IMR-90 (cell line): Measurements from ENCODE around the gene NDUFB2. TPM values are rescaled to one million over a fixed set of nuclear protein-coding genes. Genes with fewer than 3 reads are reported as not detected.
"Not testable (repeated sequence)": the region's sequence is repeated elsewhere in the genome, so short reads cannot be mapped to it uniquely, and the experiment has no call there.

Experiments used
- ATAC-seq: fragments of 200-7000 bp; cut with Tn5 transposase; 2 replicates; pipeline ENCODE4 v1.9.1; 2020; ENCODE audit warnings: low read depth, mild to moderate bottlenecking, moderate library complexity
- BruUV-seq: library from RNA; stranded (reverse); fragments of 400-500 nt; replicated peaks from 2 replicates; lab custom pipeline; 2021; lab: Mats Ljungman, UMichigan
- CTCF ChIA-PET: fragments of 300-600 bp; formaldehyde crosslinking; extraction: SDS; loops from one replicate; lab custom pipeline; 2021; ENCODE audit warnings: antibody characterized with exemption; lab: Yijun Ruan, JAX
- POLR2A ChIA-PET: fragments of 300-600 bp; sonication (Branson Sonifier 250); formaldehyde crosslinking; loops from one replicate; lab custom pipeline; 2022; ENCODE audit warnings: antibody characterized with exemption; ENCODE audit not compliant: unreplicated experiment; lab: Charles Lee
- DNase-seq: peaks from one replicate; pipeline ENCODE4 v3.0.0; 2013
- H2AFZ ChIP-seq: replicated peaks from 2 replicates; pipeline ENCODE3; 2013; ENCODE audit warnings: low read length, mild to moderate bottlenecking; ENCODE audit not compliant: poor library complexity
- H2AK5ac ChIP-seq: 2 replicates; pipeline ENCODE4 v1.6.1; 2013; ENCODE audit warnings: low read depth, low read length, inconsistent platforms
- H2AK9ac ChIP-seq: replicated peaks from 2 replicates; pipeline ENCODE3; 2013; ENCODE audit warnings: mild to moderate bottlenecking, low read depth, low read length, moderate library complexity; ENCODE audit not compliant: poor library complexity
- H2BK120ac ChIP-seq: 2 replicates; pipeline ENCODE4 v1.6.1; 2013; ENCODE audit warnings: low read depth, low read length, inconsistent platforms
- H2BK15ac ChIP-seq: 3 replicates; pipeline ENCODE4 v1.6.1; 2013; ENCODE audit warnings: low read depth, low read length, inconsistent platforms
- H2BK20ac ChIP-seq: 2 replicates; pipeline ENCODE4 v1.6.1; 2013; ENCODE audit warnings: low read depth, mild to moderate bottlenecking, inconsistent platforms, low read length, moderate library complexity
- H2BK5ac ChIP-seq: 2 replicates; pipeline ENCODE4 v1.6.1; 2013; ENCODE audit warnings: mild to moderate bottlenecking, low read depth, low read length, inconsistent platforms; ENCODE audit not compliant: poor library complexity, severe bottlenecking
- H3K14ac ChIP-seq: replicated peaks from 2 replicates; pipeline ENCODE4 v1.6.1; 2013; ENCODE audit warnings: low read depth, low read length, inconsistent platforms
- H3K18ac ChIP-seq: 2 replicates; pipeline ENCODE4 v1.6.1; 2013; ENCODE audit warnings: low read depth, low read length, control low read depth
- H3K23ac ChIP-seq: 2 replicates; pipeline ENCODE4 v1.6.1; 2013; ENCODE audit warnings: low read depth, low read length, inconsistent platforms
- H3K27ac ChIP-seq: 2 replicates; pipeline ENCODE4 v1.5.1; 2013; ENCODE audit warnings: mild to moderate bottlenecking, control low read depth, low read length; ENCODE audit not compliant: insufficient read depth
- H3K27me3 ChIP-seq: 2 replicates; pipeline ENCODE4 v1.6.1; 2013; ENCODE audit warnings: low read length; ENCODE audit not compliant: control insufficient read depth, insufficient read depth
- H3K36me3 ChIP-seq: 2 replicates; pipeline ENCODE4 v1.6.1; 2013; ENCODE audit warnings: low read length, mixed read lengths; ENCODE audit not compliant: control insufficient read depth, insufficient read depth
- H3K4ac ChIP-seq: 2 replicates; pipeline ENCODE4 v1.6.1; 2013; ENCODE audit warnings: low read depth, low read length, inconsistent platforms
- H3K4me1 ChIP-seq: 2 replicates; pipeline ENCODE4 v1.6.1; 2013; ENCODE audit warnings: low read length, mixed read lengths; ENCODE audit not compliant: control insufficient read depth, insufficient read depth
- H3K4me2 ChIP-seq: 2 replicates; pipeline ENCODE4 v1.6.1; 2013; ENCODE audit warnings: low read depth, mild to moderate bottlenecking, control low read depth, low read length, moderate library complexity
- H3K4me3 ChIP-seq: 2 replicates; pipeline ENCODE4 v1.5.1; 2013; ENCODE audit warnings: low read depth, mild to moderate bottlenecking, control low read depth, low read length, moderate library complexity; ENCODE audit not compliant: insufficient read depth
- H3K56ac ChIP-seq: 2 replicates; pipeline ENCODE4 v1.6.1; 2013; ENCODE audit warnings: low read length, inconsistent platforms; ENCODE audit not compliant: insufficient read depth; ENCODE audit errors: extremely low read depth
- H3K79me1 ChIP-seq, 2 experiments: 2 replicates each; pipeline ENCODE4 v1.6.1; 2013; ENCODE audit warnings: low read length in 2 of 2, inconsistent platforms in 1 of 2, low read depth in 1 of 2
- H3K9ac ChIP-seq: 2 replicates; pipeline ENCODE4 v1.6.1; 2013; ENCODE audit warnings: low read depth, low read length, control low read depth
- H3K9me1 ChIP-seq: 2 replicates; pipeline ENCODE4 v1.6.1; 2013; ENCODE audit warnings: low read length, inconsistent platforms; ENCODE audit not compliant: insufficient read depth
- H3K9me3 ChIP-seq: 2 replicates; pipeline ENCODE4 v1.6.1; 2013; ENCODE audit warnings: low read length; ENCODE audit not compliant: control insufficient read depth, insufficient read depth
- H4K20me1 ChIP-seq: 2 replicates; pipeline ENCODE4 v1.6.1; 2013; ENCODE audit warnings: low read length, inconsistent platforms; ENCODE audit not compliant: insufficient read depth
- H4K5ac ChIP-seq: 2 replicates; pipeline ENCODE4 v1.6.1; 2013; ENCODE audit warnings: mild to moderate bottlenecking, low read depth, low read length, control low read depth
- H4K8ac ChIP-seq, 2 experiments: 2 replicates each; pipeline ENCODE4 v1.6.1; 2013; ENCODE audit warnings: low read depth in 2 of 2, low read length in 2 of 2, control low read depth in 1 of 2, inconsistent platforms in 1 of 2
- H4K91ac ChIP-seq: 2 replicates; pipeline ENCODE4 v1.6.1; 2013; ENCODE audit warnings: low read depth, low read length, inconsistent platforms; ENCODE audit not compliant: insufficient read depth
- dilution Hi-C: fragments of 300-500 bp; cut with HindIII; formaldehyde crosslinking; loops from one replicate; pipeline ENCODE4 v1.14.3; 2018; ENCODE audit warnings: low sequenced_read_pairs; ENCODE audit not compliant: unreplicated experiment
- in situ Hi-C: fragments of 300-500 bp; cut with MboI; formaldehyde crosslinking; loops from 3 replicates; pipeline ENCODE4 v1.14.3; 2019; ENCODE audit warnings: low sequenced_read_pairs, inconsistent platforms, mixed read lengths
- intact Hi-C: fragments of 100-400 bp; cut with micrococcal nuclease; formaldehyde crosslinking; loops from 2 replicates; pipeline ENCODE4 v1.10.0; 2022
- polyA plus RNA-seq, 3 experiments: library from polyadenylated mRNA; depleted of rRNA; stranded (reverse); fragments of >200 nt; gene quantifications; 2 replicates each; pipeline ENCODE4 v1.2.3, GENCODE V29; 2012; ENCODE audit warnings: low replicate concordance in 1 of 3
- total RNA-seq: library from RNA; depleted of rRNA; stranded (reverse); fragments of >200 nt; gene quantifications from 2 replicates; pipeline ENCODE4 v1.2.3, GENCODE V29; 2012

The NDUFB2 gene
- total and polyA plus RNA-seq, 2 of the 4 experiments (the other 2 are of a cell fraction) = 81.7 to 143 TPM

DNA sequence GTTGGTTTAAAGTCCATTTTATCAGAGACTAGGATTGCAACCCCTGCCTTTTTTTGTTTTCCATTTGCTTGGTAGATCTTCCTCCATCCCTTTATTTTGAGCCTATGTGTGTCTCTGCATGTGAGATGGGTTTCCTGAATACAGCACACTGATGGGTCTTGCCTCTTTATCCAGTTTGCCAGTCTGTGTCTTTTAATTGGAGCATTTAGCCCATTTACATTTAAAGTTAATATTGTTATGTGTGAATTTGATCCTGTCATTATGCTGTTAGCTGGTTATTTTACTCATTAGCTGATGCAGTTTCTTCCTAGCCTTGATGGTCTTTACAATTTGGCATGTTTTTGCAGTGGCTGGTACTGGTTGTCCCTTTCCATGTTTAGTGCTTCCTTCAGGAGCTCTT is 15.9 kb downstream of the NDUFB2 start:
- CTCF ChIA-PET, H2BK120ac ChIP-seq, H3K27me3 ChIP-seq, ATAC-seq, H3K27ac ChIP-seq, H2BK5ac ChIP-seq, intact Hi-C loops, H3K79me1 ChIP-seq, H4K8ac ChIP-seq, H3K56ac ChIP-seq, H3K14ac ChIP-seq, H2AK5ac ChIP-seq, H3K4me1 ChIP-seq, H2AFZ ChIP-seq, dilution Hi-C loops, H3K9ac ChIP-seq, H3K36me3 ChIP-seq, H3K9me1 ChIP-seq, H2BK15ac ChIP-seq, H3K18ac ChIP-seq, H2AK9ac ChIP-seq, H3K4me2 ChIP-seq, POLR2A ChIA-PET, H3K9me3 ChIP-seq, H3K4ac ChIP-seq, BruUV-seq, H3K23ac ChIP-seq, H2BK20ac ChIP-seq, DNase-seq, H4K5ac ChIP-seq, H4K91ac ChIP-seq, H3K4me3 ChIP-seq, in situ Hi-C loops, H4K20me1 ChIP-seq: not testable (repeated sequence)
